Chondrocyte (in vitro differentiated cells): ENCODE data around the gene RERE. TPM values are rescaled to one million over a fixed set of nuclear protein-coding genes. Genes with fewer than 3 reads are reported as not detected.

Source experiments
- DNase-seq: peaks from one replicate; pipeline ENCODE4 v3.0.0; 2021; ENCODE audit warnings: mixed read lengths, low spot score
- H3K27ac Mint-ChIP-seq: one replicate; pipeline ENCODE4 v1.8.0; 2021; ENCODE audit warnings: mild to moderate bottlenecking, moderate library complexity, mixed read lengths; ENCODE audit not compliant: unreplicated experiment
- H3K27me3 Mint-ChIP-seq: 2 replicates; pipeline ENCODE4 v1.8.0; 2021; ENCODE audit warnings: low read depth, mixed read lengths
- H3K36me3 Mint-ChIP-seq: 2 replicates; pipeline ENCODE4 v1.8.0; 2021; ENCODE audit warnings: low read depth, mixed read lengths
- H3K4me1 Mint-ChIP-seq: 2 replicates; pipeline ENCODE4 v1.8.0; 2021; ENCODE audit warnings: low read depth, mild to moderate bottlenecking, mixed read lengths
- H3K4me3 Mint-ChIP-seq: one replicate; pipeline ENCODE4 v1.8.0; 2021; ENCODE audit warnings: mild to moderate bottlenecking, moderate library complexity, mixed read lengths; ENCODE audit not compliant: unreplicated experiment
- H3K9me3 Mint-ChIP-seq: 2 replicates; pipeline ENCODE4 v1.8.0; 2021; ENCODE audit warnings: low read depth, mixed read lengths
- total RNA-seq: library from RNA; stranded (reverse); gene quantifications from 3 replicates; pipeline ENCODE4 v1.2.1, GENCODE V29; 2021
- TF ChIP-seq, protein P1 (sequence below): fragments of 200-600 bp; sonication (generic); IDR thresholded peaks from 2 replicates; pipeline ENCODE4 v1.5.0; 2021; ENCODE audit warnings: antibody characterized with exemption, mild to moderate bottlenecking, moderate library complexity

RERE gene
- total RNA-seq, 1 donor from 2014 or later: 64.9 TPM

- Mint-ChIP-seq H3K9me3 (no peaks in the 10 kb centered on the region), H3K27me3 (no peaks in the 10 kb centered on the region), H3K27ac (no peak overlapping the region), H3K36me3 (no peaks in the 10 kb centered on the region), H3K4me3 (no peak overlapping the region), H3K4me1 (peaks cover 15% of the 10 kb centered on the region)
- TF ChIP-seq, protein P1, sequence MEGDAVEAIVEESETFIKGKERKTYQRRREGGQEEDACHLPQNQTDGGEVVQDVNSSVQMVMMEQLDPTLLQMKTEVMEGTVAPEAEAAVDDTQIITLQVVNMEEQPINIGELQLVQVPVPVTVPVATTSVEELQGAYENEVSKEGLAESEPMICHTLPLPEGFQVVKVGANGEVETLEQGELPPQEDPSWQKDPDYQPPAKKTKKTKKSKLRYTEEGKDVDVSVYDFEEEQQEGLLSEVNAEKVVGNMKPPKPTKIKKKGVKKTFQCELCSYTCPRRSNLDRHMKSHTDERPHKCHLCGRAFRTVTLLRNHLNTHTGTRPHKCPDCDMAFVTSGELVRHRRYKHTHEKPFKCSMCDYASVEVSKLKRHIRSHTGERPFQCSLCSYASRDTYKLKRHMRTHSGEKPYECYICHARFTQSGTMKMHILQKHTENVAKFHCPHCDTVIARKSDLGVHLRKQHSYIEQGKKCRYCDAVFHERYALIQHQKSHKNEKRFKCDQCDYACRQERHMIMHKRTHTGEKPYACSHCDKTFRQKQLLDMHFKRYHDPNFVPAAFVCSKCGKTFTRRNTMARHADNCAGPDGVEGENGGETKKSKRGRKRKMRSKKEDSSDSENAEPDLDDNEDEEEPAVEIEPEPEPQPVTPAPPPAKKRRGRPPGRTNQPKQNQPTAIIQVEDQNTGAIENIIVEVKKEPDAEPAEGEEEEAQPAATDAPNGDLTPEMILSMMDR: no peak
- DNase-seq: no peak
These were observed 30.6 kb upstream of the RERE start for GRCh38 chr1:8847990-8848389.

DNA sequence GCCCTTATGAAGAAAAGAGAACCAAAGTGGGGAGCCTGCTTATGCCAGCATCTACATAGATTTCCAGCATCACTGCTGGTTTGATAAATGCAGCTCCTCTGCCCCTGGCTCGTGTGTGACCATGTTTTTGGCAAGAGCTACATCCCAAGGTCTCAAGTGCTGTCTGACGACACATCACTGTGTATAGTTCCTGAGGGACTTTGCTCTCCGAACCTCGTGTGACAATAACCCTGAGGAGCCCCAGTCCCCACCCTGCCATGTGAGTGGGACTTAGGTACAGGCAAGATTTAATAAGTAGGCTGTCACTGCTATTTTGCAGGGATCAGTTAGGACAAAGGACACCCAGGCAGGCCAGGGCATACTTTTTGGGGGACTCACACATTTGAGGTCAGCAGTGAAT is 28.8 kb upstream of the RERE start:
- Mint-ChIP-seq H3K4me1 (peaks cover 15% of the 10 kb centered on the region), H3K9me3 (no peaks in the 10 kb centered on the region), H3K27ac (no peak overlapping the region), H3K27me3 (no peaks in the 10 kb centered on the region), H3K36me3 (no peaks in the 10 kb centered on the region), H3K4me3 (no peak overlapping the region)
- TF ChIP-seq, protein P1: no peak
- no peak for DNase-seq

DNA sequence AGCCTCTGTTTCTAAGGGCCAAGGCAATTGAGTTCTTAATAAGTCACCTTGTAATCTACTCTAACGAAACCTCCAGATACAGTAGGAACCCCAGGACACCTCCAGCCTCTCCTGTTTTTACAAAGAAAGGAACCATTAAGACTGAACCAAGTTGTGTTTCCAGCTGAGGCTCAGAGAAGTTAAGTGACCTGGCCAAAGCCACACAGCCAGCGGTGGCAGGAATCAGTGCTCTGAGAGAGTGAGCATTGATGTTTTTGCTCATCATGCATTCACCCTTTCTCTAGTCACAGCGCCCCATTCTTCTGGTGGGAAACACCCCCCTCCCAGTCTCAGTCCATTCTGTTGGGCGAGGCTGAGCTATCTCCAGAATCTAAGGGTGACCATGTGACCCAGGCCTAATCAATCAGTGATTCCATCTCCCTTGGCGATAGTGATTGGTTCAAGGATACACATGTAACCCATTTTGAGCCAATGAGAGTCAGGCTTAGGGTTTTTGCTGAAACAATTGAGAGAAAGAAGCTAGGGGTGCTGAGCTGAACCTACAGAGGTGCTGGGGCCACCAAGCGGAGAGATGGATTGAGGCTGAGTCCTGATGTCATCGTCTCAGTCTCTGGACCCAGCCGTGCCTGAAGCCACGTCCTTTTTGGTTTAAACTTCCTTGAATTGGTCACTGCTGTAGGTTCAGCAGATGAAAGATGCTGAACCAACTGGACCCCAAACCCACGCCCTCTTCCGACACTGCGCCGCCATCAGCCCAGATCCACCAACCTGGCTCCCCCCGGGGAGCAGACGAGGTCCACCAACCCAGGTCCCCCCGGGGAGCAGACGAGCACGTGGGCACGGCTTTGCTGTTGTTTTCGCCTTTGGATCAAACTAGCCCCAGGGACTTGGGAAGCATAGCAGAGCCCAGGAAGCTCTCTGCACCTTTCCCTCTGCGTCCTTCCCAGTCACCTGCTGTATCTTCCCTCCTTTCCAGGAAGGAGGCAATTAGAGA is 28.0 kb upstream of the RERE start:
- Mint-ChIP-seq H3K36me3 (no peaks in the 10 kb centered on the region), H3K27me3 (no peaks in the 10 kb centered on the region), H3K9me3 (no peaks in the 10 kb centered on the region), H3K27ac (no peak overlapping the region), H3K4me1 (peaks cover 15% of the 10 kb centered on the region), H3K4me3 (no peak overlapping the region)
- DNase-seq: no peak
- TF ChIP-seq, protein P1: no peak

- TF ChIP-seq, protein P1: no peak
- Mint-ChIP-seq H3K4me3 (no peak overlapping the region), H3K36me3 (no peaks in the 10 kb centered on the region), H3K27ac (no peak overlapping the region), H3K9me3 (no peaks in the 10 kb centered on the region), H3K27me3 (no peaks in the 10 kb centered on the region), H3K4me1 (peaks cover 15% of the 10 kb centered on the region)
- DNase-seq: no peak
These were observed 27.1 kb upstream of the RERE start for GRCh38 chr1:8844501-8845006.

DNA sequence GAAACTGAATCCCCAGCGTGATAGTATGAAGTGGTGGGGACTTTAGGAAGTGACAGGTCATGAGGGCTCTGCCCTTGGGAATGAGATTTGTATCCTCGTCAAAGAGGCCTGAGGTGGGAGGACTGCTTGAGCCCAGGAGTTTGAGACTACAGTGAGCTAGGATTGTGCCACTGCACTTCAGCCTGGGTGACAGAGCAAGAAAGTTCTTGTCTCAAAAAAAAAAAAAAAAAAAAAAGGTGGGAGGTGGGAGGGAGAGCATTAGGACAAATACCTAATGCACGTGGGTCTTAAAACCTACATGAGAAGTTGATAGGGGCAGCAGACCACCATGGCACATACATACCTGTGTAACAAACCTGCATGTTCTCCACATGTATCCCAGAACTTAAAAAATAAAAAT is 24.0 kb upstream of the RERE start:
- Mint-ChIP-seq H3K36me3 (no peaks in the 10 kb centered on the region), H3K27ac (no peak overlapping the region), H3K4me3 (no peak overlapping the region), H3K27me3 (no peaks in the 10 kb centered on the region), H3K9me3 (no peaks in the 10 kb centered on the region), H3K4me1 (peaks cover 9% of the 10 kb centered on the region)
- DNase-seq: no peak
- TF ChIP-seq, protein P1: no peak
